H9 (cell line): ENCODE results near the gene P2RX6. TPM values are rescaled to one million over a fixed set of nuclear protein-coding genes. Genes with fewer than 3 reads are reported as not detected.

ENCODE experiments used
- DNase-seq: peaks from one replicate; pipeline ENCODE4 v3.0.0-alpha.2; 2017
- H2AFZ ChIP-seq: one replicate; pipeline ENCODE4 v1.6.1; 2013; ENCODE audit warnings: mild to moderate bottlenecking, low read length, control low read depth, moderate library complexity
- H2AK5ac ChIP-seq: 2 replicates; pipeline ENCODE4 v1.6.1; 2013; ENCODE audit warnings: low read length, control low read depth, mixed read lengths; ENCODE audit not compliant: insufficient read length
- H2BK120ac ChIP-seq: one replicate; pipeline ENCODE4 v1.6.1; 2013; ENCODE audit warnings: low read depth, mild to moderate bottlenecking, low read length, control low read depth, inconsistent platforms; ENCODE audit not compliant: poor library complexity, severe bottlenecking
- H2BK12ac ChIP-seq: 2 replicates; pipeline ENCODE4 v1.6.1; 2013; ENCODE audit warnings: low read length, control low read depth, mixed read lengths, low read depth; ENCODE audit not compliant: insufficient read length
- H2BK15ac ChIP-seq: 2 replicates; pipeline ENCODE4 v1.6.1; 2013; ENCODE audit warnings: low read depth, low read length, control low read depth
- H2BK20ac ChIP-seq: one replicate; pipeline ENCODE4 v1.6.1; 2013; ENCODE audit warnings: low read depth, mild to moderate bottlenecking, low read length, control low read depth, inconsistent platforms; ENCODE audit not compliant: poor library complexity, severe bottlenecking
- H2BK5ac ChIP-seq: 2 replicates; pipeline ENCODE4 v1.6.1; 2013; ENCODE audit warnings: low read length, control low read depth, mixed read lengths; ENCODE audit not compliant: insufficient read length
- H3K14ac ChIP-seq: 2 replicates; pipeline ENCODE4 v1.6.1; 2013; ENCODE audit warnings: low read length, control low read depth; ENCODE audit not compliant: insufficient read depth
- H3K18ac ChIP-seq: 2 replicates; pipeline ENCODE4 v1.6.1; 2013; ENCODE audit warnings: low read depth, mild to moderate bottlenecking, mixed read lengths, low read length, control low read depth; ENCODE audit not compliant: insufficient read length
- H3K23ac ChIP-seq: 2 replicates; pipeline ENCODE4 v1.6.1; 2013; ENCODE audit warnings: low read length, control low read depth, mixed read lengths, low read depth; ENCODE audit not compliant: insufficient read length
- H3K23me2 ChIP-seq: 2 replicates; pipeline ENCODE4 v1.6.1; 2013; ENCODE audit warnings: low read depth, mild to moderate bottlenecking, mixed read lengths, low read length, control low read depth; ENCODE audit not compliant: insufficient read length, poor library complexity, severe bottlenecking
- H3K27ac ChIP-seq: 2 replicates; pipeline ENCODE4 v1.5.1; 2013; ENCODE audit warnings: low read length, control low read depth, mixed read lengths, low read depth; ENCODE audit not compliant: insufficient read length
- H3K27me3 ChIP-seq: 2 replicates; pipeline ENCODE4 v1.6.1; 2013; ENCODE audit warnings: low read length, control low read depth, inconsistent platforms; ENCODE audit not compliant: insufficient read depth
- H3K4ac ChIP-seq: 2 replicates; pipeline ENCODE4 v1.6.1; 2013; ENCODE audit warnings: low read depth, mild to moderate bottlenecking, control low read depth, inconsistent platforms, low read length, moderate library complexity
- H3K4me1 ChIP-seq: 2 replicates; pipeline ENCODE4 v1.6.1; 2013; ENCODE audit warnings: low read length, control low read depth, inconsistent platforms; ENCODE audit not compliant: insufficient read depth
- H3K4me2 ChIP-seq: 2 replicates; pipeline ENCODE4 v1.6.1; 2013; ENCODE audit warnings: low read length, control low read depth, mixed read lengths; ENCODE audit not compliant: insufficient read length, insufficient read depth
- H3K56ac ChIP-seq: 2 replicates; pipeline ENCODE4 v1.6.1; 2013; ENCODE audit warnings: low read depth, mild to moderate bottlenecking, mixed read lengths, low read length, control low read depth; ENCODE audit not compliant: insufficient read length
- H3K79me1 ChIP-seq: 2 replicates; pipeline ENCODE4 v1.6.1; 2013; ENCODE audit warnings: low read depth, mild to moderate bottlenecking, moderate library complexity, low read length, control low read depth, inconsistent platforms; ENCODE audit not compliant: insufficient read depth, poor library complexity, severe bottlenecking
- H3K79me2 ChIP-seq: 2 replicates; pipeline ENCODE4 v1.6.1; 2013; ENCODE audit warnings: low read length, control low read depth, inconsistent platforms; ENCODE audit not compliant: insufficient read depth
- H3K9ac ChIP-seq: 2 replicates; pipeline ENCODE4 v1.6.1; 2013; ENCODE audit warnings: low read length, control low read depth, mixed read lengths; ENCODE audit not compliant: insufficient read length; ENCODE audit errors: extremely low read depth
- H3K9me3 ChIP-seq: one replicate; pipeline ENCODE4 v1.6.1; 2013; ENCODE audit warnings: low read depth, low read length, inconsistent platforms; ENCODE audit not compliant: control insufficient read depth
- H3T11ph ChIP-seq: one replicate; pipeline ENCODE4 v1.6.1; 2013; ENCODE audit warnings: mild to moderate bottlenecking, low read length, control low read depth, inconsistent platforms
- H4K20me1 ChIP-seq: one replicate; pipeline ENCODE4 v1.6.1; 2013; ENCODE audit not compliant: control insufficient read depth, insufficient read length, insufficient read depth
- H4K5ac ChIP-seq: 2 replicates; pipeline ENCODE4 v1.6.1; 2013; ENCODE audit warnings: low read depth, mild to moderate bottlenecking, mixed read lengths, low read length, control low read depth; ENCODE audit not compliant: insufficient read length
- H4K8ac ChIP-seq: replicated peaks from 2 replicates; pipeline ENCODE4 v1.6.1; 2013; ENCODE audit warnings: low read length, control low read depth, mixed read lengths, low read depth; ENCODE audit not compliant: insufficient read length
- H4K91ac ChIP-seq: 2 replicates; pipeline ENCODE4 v1.6.1; 2013; ENCODE audit warnings: low read depth, mild to moderate bottlenecking, moderate library complexity, mixed read lengths, low read length, control low read depth; ENCODE audit not compliant: insufficient read length
- H3K27ac Mint-ChIP-seq, 3 experiments: 2 replicates in 2 of 3; 3 replicates in 1 of 3; pipeline ENCODE4 v1.8.0; 2020 to 2021; ENCODE audit warnings: mixed read lengths in 3 of 3, mild to moderate bottlenecking in 1 of 3, moderate library complexity in 1 of 3
- H3K27me3 Mint-ChIP-seq: 2 replicates; pipeline ENCODE4 v1.8.0; 2021; ENCODE audit warnings: low read depth, mild to moderate bottlenecking, moderate library complexity, mixed read lengths
- H3K36me3 Mint-ChIP-seq, 3 experiments: 2 replicates in 2 of 3; 3 replicates in 1 of 3; pipeline ENCODE4 v1.8.0; 2020 to 2021; ENCODE audit warnings: low read depth in 3 of 3, mixed read lengths in 3 of 3; ENCODE audit not compliant: insufficient read depth in 1 of 3
- H3K4me1 Mint-ChIP-seq, 2 experiments: 2 replicates each; pipeline ENCODE4 v1.8.0; 2020; ENCODE audit warnings: mixed read lengths in 2 of 2
- H3K4me3 Mint-ChIP-seq, 2 experiments: 2 replicates in 1 of 2; 3 replicates in 1 of 2; pipeline ENCODE4 v1.8.0; 2020 to 2021; ENCODE audit warnings: mild to moderate bottlenecking in 2 of 2, mixed read lengths in 2 of 2, moderate library complexity in 1 of 2
- H3K9me3 Mint-ChIP-seq, 2 experiments: 2 replicates in 1 of 2; 3 replicates in 1 of 2; pipeline ENCODE4 v1.8.0; 2020; ENCODE audit warnings: mild to moderate bottlenecking in 2 of 2, mixed read lengths in 2 of 2, moderate library complexity in 1 of 2
- CTCF ChIP-seq: fragments of 200-600 bp; sonication (generic); conservative IDR thresholded peaks from 3 replicates; pipeline ENCODE4 v1.8.0; 2021; ENCODE audit warnings: antibody characterized with exemption, mild to moderate bottlenecking
- WGBS: extraction: QIAGEN DNeasy Blood & Tissue Kit; methylation state at CpG from one replicate; pipeline ENCODE4 v1.1.7; 2013; ENCODE audit warnings: missing lambda C conversion rate, low lambda C conversion rate, mixed read lengths; ENCODE audit not compliant: insufficient read length; ENCODE audit errors: extremely low coverage; 5-methylcytosine and 5-hydroxymethylcytosine counted together
- total RNA-seq: library from RNA; stranded (reverse); gene quantifications from 2 replicates; pipeline ENCODE4 v1.2.1, GENCODE V29; 2021

Gene P2RX6
- total RNA-seq, 1 experiment from 2014 or later, result not detected

- no peak overlapping the region for H3K4me2 ChIP-seq
- H2BK12ac ChIP-seq, result no peak overlapping the region
- no peaks in the 10 kb centered on the region for H3K23me2 ChIP-seq
- Mint-ChIP-seq H3K27ac (no peak overlapping the region), H3K4me1 (peaks cover 26 to 38% of the 10 kb centered on the region in 2 experiments), H3K9me3 (no peaks in the 10 kb centered on the region; a peak in 1 of 5 replicates), H3K36me3 (no peaks in the 10 kb centered on the region), H3K27me3 (peaks cover 7% of the 10 kb centered on the region), H3K4me3 (no peak overlapping the region)
- H3K23ac ChIP-seq, result no peak overlapping the region
- no peak overlapping the region for H3K9ac ChIP-seq
- no peak overlapping the region for H4K91ac ChIP-seq
- no peak for DNase-seq
- H3K56ac ChIP-seq, result no peak overlapping the region
- no peak overlapping the region for H2BK20ac ChIP-seq
- no peak overlapping the region for H3T11ph ChIP-seq
- no peak overlapping the region for H2BK15ac ChIP-seq
- WGBS, result no CpG with 5 or more reads among the region's 11 CpGs
- no peak overlapping the region for H2BK5ac ChIP-seq
- H2AFZ ChIP-seq, result no peak overlapping the region
- H3K18ac ChIP-seq, result no peak overlapping the region
- H3K9me3 ChIP-seq, result no peaks in the 10 kb centered on the region
- no peak overlapping the region for H2BK120ac ChIP-seq
- H3K4ac ChIP-seq, result no peak overlapping the region
- no peak overlapping the region for H3K27ac ChIP-seq
- no peaks in the 10 kb centered on the region for H3K79me1 ChIP-seq
- no peaks in the 10 kb centered on the region for H4K20me1 ChIP-seq
- H2AK5ac ChIP-seq, result no peak overlapping the region
- H3K14ac ChIP-seq, result no peak overlapping the region
- H3K27me3 ChIP-seq, result no peaks in the 10 kb centered on the region
- TF ChIP-seq CTCF, result no peak
- no peak overlapping the region for H4K8ac ChIP-seq
- H4K5ac ChIP-seq, result no peak overlapping the region
- no peaks in the 10 kb centered on the region for H3K79me2 ChIP-seq
- H3K4me1 ChIP-seq, result peaks cover 5% of the 10 kb centered on the region; the same call in 1 of the 2 replicates
Measured at GRCh38 chr22:21054714-21055563, 40.0 kb downstream of the P2RX6 start.
